Thyroid gland (tissue), 4 donors: ENCODE measurements around the gene UGGT1. TPM values are rescaled to one million over a fixed set of nuclear protein-coding genes. Genes with fewer than 3 reads are reported as not detected.

ENCODE experiments used
- DNase-seq, 2 donors: peaks; one replicate each; pipeline ENCODE4 v3.0.0-alpha.2; 2019
- H3K27ac ChIP-seq, 3 donors: fragments of 200-600 bp; sonication (generic); 1 replicate in 2 of 3; 2 replicates in 1 of 3; pipeline ENCODE4 v1.5.1; 2016 to 2019; ENCODE audit warnings: mild to moderate bottlenecking in 1 of 3, moderate library complexity in 1 of 3
- H3K27me3 ChIP-seq: fragments of 200-600 bp; sonication (generic); one replicate; pipeline ENCODE4 v1.5.1; 2019
- H3K36me3 ChIP-seq, 2 donors: fragments of 200-600 bp; sonication (generic); one replicate each; pipeline ENCODE4 v1.5.1; 2016 to 2019
- H3K4me1 ChIP-seq, 2 donors: fragments of 200-600 bp; sonication (generic); one replicate each; pipeline ENCODE4 v1.5.1; 2017 to 2019
- H3K4me3 ChIP-seq, 3 donors: fragments of 200-600 bp; sonication (generic); replicated peaks in 1 of 3; 1 replicate in 2 of 3; 2 replicates in 1 of 3; pipeline ENCODE4 v1.5.1; 2016; ENCODE audit warnings: mild to moderate bottlenecking in 1 of 3
- H3K9me3 ChIP-seq: fragments of 200-600 bp; sonication (generic); one replicate; pipeline ENCODE4 v1.5.1; 2017
- POLR2A ChIP-seq, 2 donors: fragments of 450-650 bp; IDR thresholded peaks; one replicate each; pipeline ENCODE4 v1.6.1; 2017; ENCODE audit warnings: antibody characterized with exemption in 2 of 2, mild to moderate bottlenecking in 2 of 2, moderate library complexity in 1 of 2
- WGBS, 2 donors: methylation state at CpG; one replicate each; pipeline ENCODE4 v1.1.5; 2017; 5-methylcytosine and 5-hydroxymethylcytosine counted together
- intact Hi-C: fragments of 100-400 bp; cut with DNase I; formaldehyde crosslinking; loops from one replicate; pipeline ENCODE4 v1.15.1; 2023
- total RNA-seq, 4 donors: library from RNA; depleted of rRNA; stranded (reverse); fragments of >200 nt; gene quantifications; one replicate each; pipeline ENCODE4 v1.2.3, GENCODE V29; 2016
- TF ChIP-seq, protein P1 (sequence below), 6 experiments: fragments of 200-600 bp in 3 of 6; fragments of 450-650 bp in 3 of 6; sonication (generic) in 3 of 6; IDR thresholded peaks; one replicate each; pipeline ENCODE4 v1.5.1; 2016 to 2019; ENCODE audit warnings: antibody characterized with exemption in 6 of 6, mild to moderate bottlenecking in 2 of 6, inconsistent platforms in 1 of 6, moderate library complexity in 1 of 6

Gene UGGT1
- total RNA-seq, 4 donors from 2014 or later = 53.1 to 90.7 (median 71.4) TPM

DNA sequence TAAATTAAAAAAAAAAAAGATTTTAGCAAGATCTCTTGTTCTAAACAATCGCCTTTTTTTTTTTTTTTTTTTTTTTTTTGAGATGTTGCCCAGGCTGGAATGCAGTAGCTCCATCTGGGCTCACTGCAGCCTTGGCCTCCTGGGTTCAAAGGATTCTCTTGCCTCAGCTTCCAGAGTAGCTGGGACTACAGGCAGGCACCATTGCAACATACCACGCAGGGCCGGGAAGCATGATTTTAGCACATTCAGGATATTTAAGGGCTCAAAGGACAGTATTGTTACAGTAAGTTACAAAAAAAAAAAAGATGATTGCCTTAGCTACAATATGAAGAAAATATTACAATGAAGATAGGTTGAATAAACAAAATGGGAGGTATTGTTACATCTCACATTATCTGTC is 33.7 kb upstream of the UGGT1 start:
- TF ChIP-seq POLR2A (IDR thresholded peaks at IDR 0.05) = no peak
- TF ChIP-seq, protein P1, sequence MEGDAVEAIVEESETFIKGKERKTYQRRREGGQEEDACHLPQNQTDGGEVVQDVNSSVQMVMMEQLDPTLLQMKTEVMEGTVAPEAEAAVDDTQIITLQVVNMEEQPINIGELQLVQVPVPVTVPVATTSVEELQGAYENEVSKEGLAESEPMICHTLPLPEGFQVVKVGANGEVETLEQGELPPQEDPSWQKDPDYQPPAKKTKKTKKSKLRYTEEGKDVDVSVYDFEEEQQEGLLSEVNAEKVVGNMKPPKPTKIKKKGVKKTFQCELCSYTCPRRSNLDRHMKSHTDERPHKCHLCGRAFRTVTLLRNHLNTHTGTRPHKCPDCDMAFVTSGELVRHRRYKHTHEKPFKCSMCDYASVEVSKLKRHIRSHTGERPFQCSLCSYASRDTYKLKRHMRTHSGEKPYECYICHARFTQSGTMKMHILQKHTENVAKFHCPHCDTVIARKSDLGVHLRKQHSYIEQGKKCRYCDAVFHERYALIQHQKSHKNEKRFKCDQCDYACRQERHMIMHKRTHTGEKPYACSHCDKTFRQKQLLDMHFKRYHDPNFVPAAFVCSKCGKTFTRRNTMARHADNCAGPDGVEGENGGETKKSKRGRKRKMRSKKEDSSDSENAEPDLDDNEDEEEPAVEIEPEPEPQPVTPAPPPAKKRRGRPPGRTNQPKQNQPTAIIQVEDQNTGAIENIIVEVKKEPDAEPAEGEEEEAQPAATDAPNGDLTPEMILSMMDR (IDR thresholded peaks at IDR 0.05) = no peak
- intact Hi-C loops = no loop called here
- 75 to 79% methylated on average over 3 of the region's 3 CpGs for WGBS, 2 donors
- no peak for DNase-seq
- Histone ChIP-seq H3K27ac (no peak overlapping the region), H3K27me3 (no peaks in the 10 kb centered on the region), H3K9me3 (no peaks in the 10 kb centered on the region), H3K4me3 (no peak overlapping the region), H3K4me1 (no peaks in the 10 kb centered on the region), H3K36me3 (no peaks in the 10 kb centered on the region)

DNA sequence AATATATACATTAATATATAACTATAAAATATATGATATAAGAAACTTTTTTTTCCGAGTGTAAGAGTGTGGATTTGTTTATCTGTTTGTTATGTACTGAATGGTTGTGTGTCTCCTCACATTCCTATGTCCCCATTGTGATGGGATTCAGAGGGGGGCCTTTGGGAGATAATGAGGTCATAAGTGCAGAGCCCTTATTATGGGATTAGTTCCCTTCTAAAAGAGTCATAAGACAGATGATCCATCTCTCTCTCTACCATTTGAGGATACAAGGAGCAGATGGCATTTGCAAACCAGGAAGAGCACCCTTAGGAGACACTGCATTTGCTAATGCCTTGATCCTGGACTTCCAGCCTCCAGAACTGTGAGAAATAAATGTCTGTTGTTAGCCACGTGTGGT is 32.9 kb upstream of the UGGT1 start:
- Histone ChIP-seq H3K4me1 (no peaks in the 10 kb centered on the region), H3K27ac (no peak overlapping the region), H3K36me3 (no peaks in the 10 kb centered on the region), H3K4me3 (no peak overlapping the region), H3K27me3 (no peaks in the 10 kb centered on the region), H3K9me3 (no peaks in the 10 kb centered on the region)
- TF ChIP-seq, protein P1 (IDR thresholded peaks at IDR 0.05) = no peak
- intact Hi-C loops = no loop called here
- no peak for DNase-seq
- WGBS, 2 donors = 63 to 71% methylated on average over 2 of the region's 2 CpGs

DNA sequence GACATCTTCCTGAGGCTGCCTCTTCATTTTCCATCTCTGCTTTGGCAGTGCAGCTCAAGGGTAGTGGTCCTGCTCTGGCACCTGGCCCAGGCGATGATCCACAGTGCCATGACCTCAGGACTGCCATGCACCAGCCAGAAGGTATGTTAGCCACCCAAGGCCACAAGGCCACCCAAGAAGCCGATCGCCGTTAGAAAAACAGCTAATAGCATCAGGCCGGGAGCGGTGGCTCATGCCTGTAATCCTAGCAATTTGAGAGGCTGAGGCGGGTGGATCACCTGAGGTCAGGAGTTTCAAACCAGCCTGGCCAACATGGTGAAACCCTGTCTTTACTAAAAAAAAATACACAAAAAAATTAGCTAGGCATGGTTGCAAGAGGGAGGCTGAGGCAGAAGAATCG is 28.4 kb upstream of the UGGT1 start:
- 91 to 94% methylated on average over 8 of the region's 8 CpGs for WGBS, 2 donors
- TF ChIP-seq POLR2A (IDR thresholded peaks at IDR 0.05) = no peak
- TF ChIP-seq, protein P1 (IDR thresholded peaks at IDR 0.05) = no peak

DNA sequence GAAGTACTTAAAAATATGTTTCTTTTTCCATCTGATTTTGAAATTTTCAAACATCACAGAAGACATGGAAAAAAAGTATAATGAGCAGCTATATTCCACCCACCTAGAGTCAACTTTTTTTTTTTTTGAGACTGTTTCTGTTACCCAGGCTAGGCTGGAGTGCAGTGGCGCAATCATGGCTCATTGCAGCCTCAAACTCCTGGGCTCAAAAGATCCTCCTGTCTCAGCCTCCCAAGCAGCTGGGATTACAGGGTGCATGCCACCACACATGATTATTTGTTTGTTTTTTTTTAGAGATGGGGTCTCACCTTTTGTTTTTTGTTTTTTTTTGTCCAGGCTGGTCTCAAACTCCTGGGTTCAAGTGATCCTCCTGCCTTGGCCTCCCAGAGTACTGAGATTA is 26.6 kb upstream of the UGGT1 start:
- no peak for DNase-seq
- 100% methylated on average over 1 of the region's 1 CpG for WGBS, 2 donors
- Histone ChIP-seq H3K4me1 (no peaks in the 10 kb centered on the region), H3K4me3 (no peak overlapping the region), H3K27ac (no peak overlapping the region), H3K27me3 (no peaks in the 10 kb centered on the region), H3K9me3 (no peaks in the 10 kb centered on the region), H3K36me3 (no peaks in the 10 kb centered on the region)
- no peak for TF ChIP-seq POLR2A (IDR thresholded peaks at IDR 0.05)
- TF ChIP-seq, protein P1 (IDR thresholded peaks at IDR 0.05) = no peak
- intact Hi-C loops = no loop called here

More for the DNA sequence above, 28.4 kb upstream of the UGGT1 start:
- Histone ChIP-seq H3K36me3 (no peaks in the 10 kb centered on the region), H3K4me3 (no peak overlapping the region), H3K4me1 (no peaks in the 10 kb centered on the region), H3K9me3 (no peaks in the 10 kb centered on the region), H3K27me3 (no peaks in the 10 kb centered on the region), H3K27ac (no peak overlapping the region)
- intact Hi-C loops = no loop called here
- DNase-seq = no peak

DNA sequence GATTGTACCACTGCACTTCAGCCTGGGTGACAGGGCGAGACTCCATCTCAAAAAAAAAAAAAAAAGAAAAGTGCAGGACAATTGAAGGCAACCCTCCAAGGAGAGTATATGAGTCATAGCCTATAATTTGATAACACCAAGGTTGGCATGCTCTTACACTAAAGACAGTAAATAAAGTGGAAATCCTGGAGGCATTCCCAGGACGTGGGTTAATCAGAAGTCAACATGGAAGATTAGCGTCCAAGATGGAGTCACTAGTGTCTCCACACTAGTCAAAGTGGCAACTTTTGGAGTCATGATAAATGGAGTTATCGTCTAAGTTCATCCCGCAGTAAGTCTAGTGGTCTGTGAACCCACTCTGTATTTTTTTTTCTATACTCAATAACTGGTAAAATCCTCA is 21.2 kb upstream of the UGGT1 start:
- WGBS, 2 donors = 76 to 92% methylated on average over 5 of the region's 5 CpGs
- no peaks in the 10 kb centered on the region for H3K36me3 ChIP-seq
- TF ChIP-seq POLR2A (IDR thresholded peaks at IDR 0.05) = no peak
- TF ChIP-seq, protein P1 (IDR thresholded peaks at IDR 0.05) = no peak
- no peaks in the 10 kb centered on the region for H3K27me3 ChIP-seq
- no peaks in the 10 kb centered on the region for H3K9me3 ChIP-seq
- H3K4me3 ChIP-seq = no peak overlapping the region
- intact Hi-C loops = no loop called here
- H3K4me1 ChIP-seq = no peaks in the 10 kb centered on the region
- no peak for DNase-seq
- H3K27ac ChIP-seq = no peak overlapping the region
